Kidney tubule cell (primary cell): ENCODE measurements around the gene VRK2.
"Not testable (repeated sequence)": the region's sequence is repeated elsewhere in the genome, so short reads cannot be mapped to it uniquely, and the experiment has no call there.

Experiments
- DNase-seq: peaks from one replicate; pipeline ENCODE4 v3.0.0-alpha.2; 2018; ENCODE audit warnings: low spot score

VRK2 gene

DNA sequence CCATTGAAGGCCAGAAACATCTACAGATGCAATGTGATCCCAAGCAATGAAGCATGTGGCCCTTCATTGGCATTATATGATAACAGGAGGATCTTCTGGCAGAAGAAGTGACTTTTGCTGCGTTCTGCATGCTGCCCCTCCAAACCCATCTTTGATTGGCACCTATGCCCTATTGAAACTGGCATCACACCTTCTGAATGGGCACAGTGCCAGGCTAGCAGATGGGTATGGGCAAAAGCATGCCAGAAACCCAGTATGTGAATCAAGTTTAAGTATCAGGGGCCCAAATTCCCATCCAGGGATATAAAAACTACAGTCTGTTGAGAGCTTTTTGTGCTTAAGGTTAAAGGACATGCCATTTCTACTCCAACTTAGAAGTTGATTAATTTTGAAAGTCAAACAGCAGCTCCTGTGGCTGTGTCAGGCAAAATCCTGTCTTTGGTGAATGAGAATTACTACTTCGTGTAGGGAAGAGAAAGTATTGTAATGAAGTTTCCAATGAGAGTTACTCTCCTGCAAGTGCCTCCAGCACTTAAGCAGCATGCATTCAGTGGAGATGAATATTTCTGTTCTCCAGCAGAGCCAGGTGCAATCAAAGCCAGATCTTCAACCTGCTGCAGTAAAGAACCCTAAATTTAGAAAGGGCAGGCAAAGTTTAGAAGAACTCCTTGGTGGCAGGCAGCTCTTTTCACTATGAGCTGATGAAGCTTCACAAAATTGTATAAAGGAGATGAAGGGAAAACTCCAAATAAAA lies 8.6 kb downstream of the VRK2 start:
- DNase-seq = no peak

GRCh38 chr2:58056192-58056916 lies 9.7 kb downstream of the VRK2 start:
- no peak for DNase-seq

GRCh38 chr2:58057707-58058530 lies 11.3 kb downstream of the VRK2 start:
- no peak for DNase-seq

DNA sequence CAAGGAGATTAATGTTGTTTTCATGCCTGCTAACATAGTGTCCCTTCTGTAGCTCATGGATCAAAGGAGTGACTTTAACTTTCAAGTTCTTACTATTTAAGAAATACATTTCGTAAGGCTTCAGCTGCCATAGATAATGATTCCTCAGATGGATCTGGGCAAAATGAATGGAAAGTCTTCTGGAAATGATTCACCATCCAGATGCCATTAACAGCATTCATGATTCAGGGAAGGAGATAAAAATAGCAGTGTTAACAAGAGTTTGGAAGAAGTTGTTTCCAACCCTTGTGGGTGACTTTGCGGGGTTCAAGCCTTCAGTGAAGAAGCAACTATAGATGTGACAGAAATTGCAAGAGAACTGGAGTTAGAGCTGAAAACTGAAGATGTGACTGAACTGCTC lies 17.0 kb downstream of the VRK2 start:
- peak; percentile 62 for DNase-seq

- no peak for DNase-seq
These were observed 17.5 kb downstream of the VRK2 start for GRCh38 chr2:58064086-58064485.

DNA sequence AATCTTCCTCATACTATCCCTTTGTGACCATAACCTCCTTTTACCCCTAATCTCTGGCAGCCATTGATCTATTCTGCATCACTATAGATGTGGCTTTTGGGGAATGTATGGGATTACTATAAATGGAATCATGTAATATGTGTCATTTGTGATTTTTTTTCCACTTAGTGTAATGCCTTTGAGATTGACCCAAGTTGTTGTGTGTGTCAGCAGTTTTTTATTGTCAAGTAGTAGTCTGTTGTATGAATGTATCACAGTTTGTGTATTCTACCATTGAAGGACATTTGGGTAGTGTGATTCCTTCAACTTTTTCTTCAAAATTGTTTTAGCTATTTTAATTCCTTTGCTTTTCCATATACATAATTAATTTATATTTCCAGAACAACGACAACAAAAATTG lies 18.6 kb downstream of the VRK2 start:
- DNase-seq = no peak

DNA sequence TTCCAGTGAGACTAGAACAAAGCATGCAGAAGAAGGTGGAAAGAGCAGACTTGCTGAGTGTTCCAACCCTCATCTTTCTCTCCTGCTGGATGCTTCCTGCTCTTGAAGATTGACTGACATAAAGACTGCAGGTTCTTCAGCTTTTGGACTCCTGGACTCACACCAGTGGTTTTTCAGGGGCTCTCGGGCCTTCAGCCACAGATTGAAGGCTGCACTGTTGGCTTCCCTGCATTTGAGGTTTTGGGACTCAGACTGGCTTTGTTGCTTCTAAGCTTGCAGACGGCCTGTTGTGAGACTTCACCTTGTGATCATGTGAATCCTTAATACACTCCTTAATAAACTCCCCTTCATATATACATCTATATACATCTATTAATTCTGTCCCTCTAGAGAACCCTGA lies 20.4 kb downstream of the VRK2 start:
- DNase-seq = no peak

GRCh38 chr2:58070765-58071164 lies 24.2 kb downstream of the VRK2 start:
- DNase-seq = no peak

- DNase-seq = no peak
These were observed 25.5 kb downstream of the VRK2 start for GRCh38 chr2:58072102-58072501.

DNA sequence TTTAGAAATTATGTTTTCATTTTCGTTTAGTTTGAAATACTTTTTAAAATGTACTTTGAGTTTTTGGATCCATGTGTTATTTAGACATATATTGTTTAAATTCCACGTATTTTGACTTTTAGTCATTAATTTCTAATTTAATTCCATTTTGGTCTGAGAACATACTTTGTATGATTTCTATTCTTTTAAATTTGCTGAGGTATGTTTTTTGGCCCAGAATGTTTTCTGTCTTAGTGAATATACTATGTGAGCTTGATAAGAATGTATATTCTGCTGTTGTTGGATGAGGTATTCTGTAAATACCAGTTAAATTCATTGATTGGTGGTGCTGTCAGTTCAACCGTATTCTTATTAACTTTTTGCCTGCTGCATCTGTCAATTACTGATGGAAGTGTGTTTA lies 26.4 kb downstream of the VRK2 start:
- no peak for DNase-seq

DNA sequence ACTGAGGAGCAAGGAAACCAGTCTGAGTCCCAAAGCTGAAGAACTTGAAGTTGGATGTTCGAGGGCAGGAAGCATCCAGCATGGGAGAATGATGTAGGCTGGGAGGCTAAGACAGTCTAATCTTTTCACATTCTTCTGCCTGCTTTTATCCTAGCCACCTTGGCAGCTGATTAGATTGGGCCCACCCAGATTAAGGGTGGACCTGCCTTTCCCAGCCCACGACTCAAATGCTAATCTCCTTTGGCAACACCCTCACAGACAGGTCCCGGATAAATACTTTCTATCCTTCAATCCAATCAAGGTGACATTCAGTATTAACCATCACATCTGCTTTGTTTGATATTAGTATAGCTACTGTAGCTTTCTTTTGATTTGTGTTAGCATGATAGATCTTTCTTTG lies 27.1 kb downstream of the VRK2 start:
- no peak for DNase-seq

DNA sequence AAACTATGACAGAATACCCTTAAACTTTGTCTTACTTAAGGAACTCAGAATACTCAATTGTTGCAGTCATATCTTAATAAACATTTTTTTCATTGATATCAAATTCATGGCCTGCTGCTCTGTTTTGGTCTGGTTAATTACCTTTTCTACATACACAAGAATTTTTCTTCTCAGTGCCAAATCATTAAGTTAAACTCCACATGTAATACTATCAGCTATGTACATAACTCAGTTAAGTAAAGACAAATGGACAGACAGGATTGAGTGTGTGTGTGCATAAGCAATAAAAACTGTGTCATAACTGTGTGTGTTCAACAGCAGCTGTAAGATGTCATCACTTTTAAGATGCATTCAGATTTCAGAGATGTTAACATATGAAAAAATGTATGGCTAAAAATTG lies 34.4 kb downstream of the VRK2 start:
- no peak for DNase-seq

DNA sequence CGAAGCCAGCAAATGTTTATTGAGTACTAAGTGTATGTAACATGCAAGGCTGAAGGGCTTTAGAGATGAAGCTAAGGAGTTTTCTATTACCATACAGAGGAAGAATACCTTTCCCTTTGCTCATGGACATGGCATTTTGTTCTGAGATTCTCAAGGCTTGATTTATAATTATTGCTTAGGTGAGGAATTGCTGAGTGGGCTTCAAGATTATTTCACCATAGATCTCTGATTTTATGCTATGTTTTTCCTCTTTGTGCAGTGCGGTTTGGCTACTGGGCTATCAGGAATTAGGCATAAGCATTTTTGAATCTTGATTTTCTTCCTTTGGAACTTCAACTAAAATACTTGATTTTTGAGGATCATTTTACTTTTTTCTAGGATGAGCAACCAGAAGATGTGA lies 42.5 kb downstream of the VRK2 start:
- no peak for DNase-seq

GRCh38 chr2:58092772-58093171 lies 46.2 kb downstream of the VRK2 start:
- DNase-seq = not testable (repeated sequence)

- DNase-seq = no peak
These were observed 50.4 kb downstream of the VRK2 start for GRCh38 chr2:58097025-58097424.

DNA sequence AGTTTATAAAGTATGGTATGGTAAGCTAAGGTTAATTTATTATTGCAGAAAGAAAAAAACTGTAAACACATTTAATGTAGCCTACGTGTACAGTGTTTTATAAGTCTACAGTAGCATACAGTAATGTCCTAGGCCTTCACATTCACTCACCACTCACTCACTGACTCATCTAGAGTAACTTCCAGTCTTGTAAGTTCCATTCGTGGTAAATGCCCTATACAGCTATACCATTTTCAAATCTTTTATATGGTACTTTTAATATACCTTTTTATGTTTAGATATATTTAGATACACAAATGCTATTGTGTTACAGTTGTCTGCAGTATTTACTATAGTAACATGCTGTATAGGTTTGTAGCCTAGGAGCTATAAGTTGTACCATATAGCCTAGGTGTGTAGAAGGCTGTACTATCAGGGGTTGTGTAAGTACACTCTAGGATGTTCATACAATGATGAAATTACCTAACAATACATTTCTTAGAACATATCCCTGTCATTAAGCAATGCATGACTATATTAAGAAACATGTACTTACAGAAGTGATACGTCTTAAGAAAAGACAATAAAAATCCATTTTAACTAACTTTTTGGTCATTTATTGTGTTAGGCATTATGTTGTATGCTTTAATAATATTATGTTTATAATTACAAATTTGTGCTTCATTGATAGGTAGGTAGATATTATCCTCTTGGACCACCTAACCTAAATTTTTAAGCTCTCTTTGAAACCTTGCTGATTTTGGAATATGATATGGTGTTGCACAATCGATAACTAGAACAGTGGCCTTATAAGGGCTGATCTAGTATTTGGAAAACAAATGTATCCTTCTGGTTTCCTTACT lies 51.9 kb downstream of the VRK2 start:
- DNase-seq = no peak

- DNase-seq = no peak
These were observed 52.6 kb downstream of the VRK2 start for GRCh38 chr2:58099096-58099769.

- peak; percentile 22 for DNase-seq
These were observed 54.9 kb downstream of the VRK2 start for GRCh38 chr2:58101500-58101899.

GRCh38 chr2:58106896-58107295 lies 60.3 kb downstream of the VRK2 start:
- DNase-seq = no peak

GRCh38 chr2:58107803-58108710 lies 61.5 kb downstream of the VRK2 start:
- DNase-seq = peak; percentile 88
